ENCODE data around the gene CHRNA9. TPM values are rescaled to one million over a fixed set of nuclear protein-coding genes. Genes with fewer than 3 reads are reported as not detected.
"Not testable (repeated sequence)": the region's sequence is repeated elsewhere in the genome, so short reads cannot be mapped to it uniquely, and the experiment has no call there.

CHRNA9 gene
- total RNA-seq, 1 donor from 2014 or later = not detected

DNA sequence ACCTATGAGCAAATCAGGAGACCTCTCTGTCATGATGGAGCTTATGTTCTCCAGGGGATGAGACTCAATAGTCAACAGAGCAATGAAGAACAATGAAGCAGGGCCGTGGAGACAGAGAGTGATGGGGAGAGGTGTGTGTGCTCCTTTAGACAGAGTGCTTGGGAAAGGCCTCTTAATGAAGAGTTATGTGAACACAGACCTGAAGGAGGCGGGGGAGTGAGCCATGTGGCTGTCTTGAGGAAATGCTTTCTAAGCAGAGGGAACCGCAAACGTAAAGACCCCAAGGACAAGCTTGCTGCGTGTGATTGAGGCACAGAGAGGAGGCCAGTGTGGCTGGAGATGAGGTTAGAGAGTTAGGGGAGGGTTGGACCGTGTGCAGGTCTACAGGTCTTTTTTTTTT lies 53.1 kb downstream of the CHRNA9 start:
- no peaks in the 10 kb centered on the region for H3K9me3 Mint-ChIP-seq (ENCODE audit: unreplicated experiment)
- no peak overlapping the region for H3K27ac Mint-ChIP-seq (ENCODE audit: unreplicated experiment)
- peaks cover 4% of the 10 kb centered on the region for H3K4me1 Mint-ChIP-seq (ENCODE audit: unreplicated experiment)
- no peaks in the 10 kb centered on the region for H3K36me3 Mint-ChIP-seq (ENCODE audit: low read depth, unreplicated experiment)
- no peak overlapping the region for H3K4me3 Mint-ChIP-seq (ENCODE audit: unreplicated experiment)
- DNase-seq (ENCODE audit: low spot score) = no peak
- TF ChIP-seq, protein P1, sequence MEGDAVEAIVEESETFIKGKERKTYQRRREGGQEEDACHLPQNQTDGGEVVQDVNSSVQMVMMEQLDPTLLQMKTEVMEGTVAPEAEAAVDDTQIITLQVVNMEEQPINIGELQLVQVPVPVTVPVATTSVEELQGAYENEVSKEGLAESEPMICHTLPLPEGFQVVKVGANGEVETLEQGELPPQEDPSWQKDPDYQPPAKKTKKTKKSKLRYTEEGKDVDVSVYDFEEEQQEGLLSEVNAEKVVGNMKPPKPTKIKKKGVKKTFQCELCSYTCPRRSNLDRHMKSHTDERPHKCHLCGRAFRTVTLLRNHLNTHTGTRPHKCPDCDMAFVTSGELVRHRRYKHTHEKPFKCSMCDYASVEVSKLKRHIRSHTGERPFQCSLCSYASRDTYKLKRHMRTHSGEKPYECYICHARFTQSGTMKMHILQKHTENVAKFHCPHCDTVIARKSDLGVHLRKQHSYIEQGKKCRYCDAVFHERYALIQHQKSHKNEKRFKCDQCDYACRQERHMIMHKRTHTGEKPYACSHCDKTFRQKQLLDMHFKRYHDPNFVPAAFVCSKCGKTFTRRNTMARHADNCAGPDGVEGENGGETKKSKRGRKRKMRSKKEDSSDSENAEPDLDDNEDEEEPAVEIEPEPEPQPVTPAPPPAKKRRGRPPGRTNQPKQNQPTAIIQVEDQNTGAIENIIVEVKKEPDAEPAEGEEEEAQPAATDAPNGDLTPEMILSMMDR (IDR thresholded peaks at IDR 0.05; ENCODE audit: unreplicated experiment) = no peak
- H3K27me3 Mint-ChIP-seq (ENCODE audit: unreplicated experiment) = no peaks in the 10 kb centered on the region

GRCh38 chr4:40389986-40390385 lies 54.9 kb downstream of the CHRNA9 start:
- Mint-ChIP-seq H3K9me3 (ENCODE audit: unreplicated experiment) (no peaks in the 10 kb centered on the region), H3K27me3 (ENCODE audit: unreplicated experiment) (no peaks in the 10 kb centered on the region), H3K36me3 (ENCODE audit: low read depth, unreplicated experiment) (no peaks in the 10 kb centered on the region), H3K27ac (ENCODE audit: unreplicated experiment) (no peak overlapping the region), H3K4me1 (ENCODE audit: unreplicated experiment) (peaks cover 13% of the 10 kb centered on the region), H3K4me3 (ENCODE audit: unreplicated experiment) (no peak overlapping the region)
- DNase-seq (ENCODE audit: low spot score) = no peak
- TF ChIP-seq, protein P1 (IDR thresholded peaks at IDR 0.05; ENCODE audit: unreplicated experiment) = no peak

DNA sequence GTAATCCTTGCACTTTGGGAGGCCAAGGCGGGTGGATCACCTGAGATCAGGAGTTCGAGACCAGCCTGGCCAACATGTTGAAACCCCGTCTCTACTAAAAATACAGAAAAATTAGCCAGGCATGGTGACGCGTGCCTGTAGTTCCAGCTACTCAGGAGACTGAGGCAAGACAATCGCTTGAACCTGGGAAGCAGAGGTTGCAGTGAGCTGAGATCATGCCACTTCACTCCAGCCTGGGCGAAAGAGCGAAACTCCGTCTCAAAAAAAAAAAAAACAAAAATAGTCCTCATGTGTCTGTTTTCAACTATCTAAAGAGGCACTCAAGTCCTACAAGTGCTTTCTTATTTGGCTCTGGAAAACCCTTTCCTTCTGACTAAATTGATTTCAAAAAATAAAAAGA lies 57.1 kb downstream of the CHRNA9 start:
- H3K27me3 Mint-ChIP-seq (ENCODE audit: unreplicated experiment); H3K36me3 Mint-ChIP-seq (ENCODE audit: low read depth, unreplicated experiment); H3K4me3 Mint-ChIP-seq (ENCODE audit: unreplicated experiment); H3K9me3 Mint-ChIP-seq (ENCODE audit: unreplicated experiment); DNase-seq (ENCODE audit: low spot score); H3K27ac Mint-ChIP-seq (ENCODE audit: unreplicated experiment): not testable (repeated sequence)
- peaks cover 16% of the 10 kb centered on the region for H3K4me1 Mint-ChIP-seq (ENCODE audit: unreplicated experiment)

GRCh38 chr4:40394236-40394635 lies 59.1 kb downstream of the CHRNA9 start:
- H3K4me3 Mint-ChIP-seq (ENCODE audit: unreplicated experiment) = no peak overlapping the region
- DNase-seq (ENCODE audit: low spot score) = no peak
- H3K27me3 Mint-ChIP-seq (ENCODE audit: unreplicated experiment) = no peaks in the 10 kb centered on the region
- no peaks in the 10 kb centered on the region for H3K36me3 Mint-ChIP-seq (ENCODE audit: low read depth, unreplicated experiment)
- H3K4me1 Mint-ChIP-seq (ENCODE audit: unreplicated experiment) = peaks cover 16% of the 10 kb centered on the region
- TF ChIP-seq, protein P1 (IDR thresholded peaks at IDR 0.05; ENCODE audit: unreplicated experiment) = no peak
- no peaks in the 10 kb centered on the region for H3K9me3 Mint-ChIP-seq (ENCODE audit: unreplicated experiment)
- H3K27ac Mint-ChIP-seq (ENCODE audit: unreplicated experiment) = peak overlapping the region; percentile 40

GRCh38 chr4:40395166-40395900 lies 60.2 kb downstream of the CHRNA9 start:
- H3K4me1 Mint-ChIP-seq (ENCODE audit: unreplicated experiment) = peaks cover 20% of the 10 kb centered on the region
- TF ChIP-seq, protein P1 (IDR thresholded peaks at IDR 0.05; ENCODE audit: unreplicated experiment) = no peak
- no peak overlapping the region for H3K4me3 Mint-ChIP-seq (ENCODE audit: unreplicated experiment)
- no peaks in the 10 kb centered on the region for H3K36me3 Mint-ChIP-seq (ENCODE audit: low read depth, unreplicated experiment)
- no peaks in the 10 kb centered on the region for H3K9me3 Mint-ChIP-seq (ENCODE audit: unreplicated experiment)
- H3K27me3 Mint-ChIP-seq (ENCODE audit: unreplicated experiment) = no peaks in the 10 kb centered on the region
- H3K27ac Mint-ChIP-seq (ENCODE audit: unreplicated experiment) = no peak overlapping the region
- DNase-seq (ENCODE audit: low spot score) = no peak
